ENCODE measurements around the gene ZNF414.

The ZNF414 gene

GRCh38 chr19:8461891-8462290 is 52.1 kb downstream of the ZNF414 start:
- no peak for DNase-seq

GRCh38 chr19:8461376-8461775 is 52.6 kb downstream of the ZNF414 start:
- no peak for DNase-seq

- DNase-seq, result no peak
These were observed 53.3 kb downstream of the ZNF414 start for GRCh38 chr19:8460516-8461298.
